ENCODE results near the gene ICOSLG.
"Not testable (repeated sequence)": the region's sequence is repeated elsewhere in the genome, so short reads cannot be mapped to it uniquely, and the experiment has no call there.

ICOSLG gene

DNA sequence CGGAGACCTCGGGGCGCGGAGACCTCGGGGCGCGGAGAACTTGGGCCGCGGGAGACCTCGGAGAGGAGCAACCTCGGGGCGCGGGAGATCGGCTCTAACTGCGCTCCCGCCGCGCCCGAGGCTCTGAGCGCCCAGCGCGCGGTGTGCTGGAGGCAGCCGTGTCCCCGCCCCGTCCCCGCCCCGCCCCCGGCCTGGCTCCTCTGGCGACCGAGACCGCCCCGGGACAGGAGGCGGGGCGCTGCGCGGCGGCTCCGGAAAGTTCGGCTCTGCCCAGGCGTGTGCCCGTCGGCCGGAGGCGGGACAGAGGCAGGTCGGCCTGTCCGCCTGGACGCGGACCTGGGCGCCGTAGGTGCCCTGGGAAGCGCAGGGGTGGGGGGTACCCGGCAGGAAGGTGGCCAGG, at the start of gene ICOSLG:
TSS of gene ICOSLG (minus strand) at position 102 of the 400 bp plus-strand sequence. CDS start 126 bp downstream, outside the sequence.
- not testable (repeated sequence) for DNase-seq

DNA sequence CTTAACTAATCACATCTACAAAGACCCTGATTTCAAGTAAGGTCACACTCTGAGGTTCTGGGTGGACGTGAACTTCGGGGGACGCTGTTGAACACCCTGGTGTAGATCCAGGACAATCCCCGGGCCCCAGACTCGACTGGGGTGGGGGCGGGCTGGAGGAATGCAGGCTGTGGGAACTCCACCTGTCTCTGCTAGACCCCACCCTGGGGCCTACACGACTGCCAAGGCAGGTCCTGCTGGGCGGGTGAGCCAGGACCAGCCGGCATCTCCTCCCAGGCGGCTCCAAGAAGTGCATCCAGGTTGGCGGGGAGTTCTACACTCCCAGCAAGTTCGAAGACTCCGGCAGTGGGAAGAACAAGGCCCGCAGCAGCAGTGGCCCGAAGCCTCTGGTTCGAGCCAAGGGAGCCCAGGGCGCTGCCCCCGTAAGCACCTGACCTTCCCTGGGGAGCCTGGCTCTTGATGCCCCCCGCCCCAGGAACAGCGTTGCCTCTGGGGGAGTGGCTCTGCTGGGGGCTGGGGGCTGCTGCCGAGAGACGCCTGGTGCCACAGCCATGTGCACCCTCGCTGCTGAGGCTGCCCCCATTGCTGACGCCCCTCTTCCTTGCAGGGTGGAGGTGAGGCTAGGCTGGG, 48.8 kb upstream of the ICOSLG start:
- no peak for DNase-seq

DNA sequence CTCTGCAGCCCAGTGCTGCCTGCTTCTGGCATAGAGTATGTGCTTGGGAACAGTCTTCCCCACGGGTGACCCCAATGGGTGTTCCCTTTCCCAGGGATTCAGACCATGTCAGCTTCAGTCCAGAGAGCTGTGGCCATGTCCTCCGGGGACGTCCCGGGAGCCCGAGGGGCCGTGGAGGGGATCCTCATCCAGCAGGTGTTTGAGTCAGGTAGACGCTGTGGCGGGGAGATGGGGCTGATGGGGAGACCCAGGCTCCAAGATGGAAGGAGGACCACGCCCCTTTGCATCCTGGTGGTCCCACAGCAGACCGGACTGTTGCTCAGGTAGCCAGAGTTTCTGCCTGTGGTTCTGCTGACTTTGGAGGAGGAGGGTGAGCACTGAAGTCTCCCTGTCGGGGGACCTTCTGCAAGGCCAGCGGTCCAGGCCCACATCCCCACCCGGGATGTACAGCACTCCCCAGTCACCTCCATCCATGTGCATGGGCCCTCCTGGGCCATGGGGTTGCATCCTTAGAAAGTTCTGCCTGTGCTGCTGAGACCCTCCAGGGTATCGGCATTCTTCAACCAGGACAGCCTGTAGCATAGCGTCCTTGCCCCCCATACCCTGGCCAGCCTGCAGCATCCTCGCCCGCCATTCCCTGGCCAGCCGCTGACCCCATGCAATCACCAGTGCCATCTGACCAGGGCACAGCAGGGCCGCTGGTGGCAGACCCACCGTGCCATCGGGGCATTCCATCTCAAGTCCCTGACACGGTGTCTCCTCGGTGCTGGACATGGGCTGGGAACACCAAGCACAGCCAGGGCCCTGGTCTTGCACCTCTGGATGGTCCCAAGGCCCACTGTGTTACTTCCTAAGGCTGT, 47.7 kb upstream of the ICOSLG start:
- no peak for DNase-seq

DNA sequence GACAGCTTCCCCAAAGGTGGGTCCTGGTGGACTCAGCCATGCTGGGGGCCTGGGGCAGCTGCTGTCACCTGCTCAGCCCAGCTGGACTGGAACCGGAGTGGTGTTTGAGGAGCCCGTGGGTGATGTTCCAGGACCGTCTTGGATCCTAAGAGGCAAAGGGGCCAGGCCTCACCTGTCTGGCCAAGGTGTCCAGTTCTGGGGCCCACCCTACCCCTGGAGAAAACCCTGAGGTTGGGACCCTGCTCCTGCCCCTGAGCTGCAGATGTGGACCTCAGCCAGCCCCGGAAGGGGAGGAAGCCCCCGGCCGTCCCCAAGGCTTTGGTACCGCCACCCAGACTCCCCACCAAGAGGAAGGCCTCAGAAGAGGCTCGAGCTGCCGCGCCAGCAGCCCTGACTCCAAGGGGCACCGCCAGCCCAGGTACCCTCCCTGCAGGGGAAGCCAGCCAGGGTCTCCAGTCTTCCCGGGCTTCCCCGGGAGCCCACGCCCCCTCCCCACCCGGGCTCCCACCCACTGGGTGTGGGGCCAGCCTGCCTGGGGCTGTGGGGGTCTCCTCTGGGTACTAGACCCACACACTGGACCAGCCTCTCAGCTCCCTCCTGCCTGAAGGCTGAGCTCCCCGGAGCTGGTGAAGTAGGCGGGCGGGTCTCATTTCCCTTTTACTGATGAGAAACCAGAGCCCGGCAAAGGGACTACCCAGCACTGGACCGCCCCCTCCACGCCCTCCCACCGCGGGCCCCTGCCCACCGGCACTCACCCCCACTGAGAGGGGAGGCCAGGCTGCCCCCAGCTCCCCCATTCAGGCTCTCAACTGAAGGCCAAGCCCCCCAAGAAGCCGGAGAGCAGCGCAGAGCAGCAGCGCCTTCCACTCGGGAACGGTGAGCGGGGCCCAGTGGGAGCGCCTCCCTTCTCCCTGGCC, 46.2 kb upstream of the ICOSLG start:
- no peak for DNase-seq

- no peak for DNase-seq
Observed at GRCh38 chr21:44286086-44286715, 45.5 kb upstream of the ICOSLG start.

- no peak for DNase-seq
Observed at GRCh38 chr21:44285138-44285992, 44.6 kb upstream of the ICOSLG start, which contains the start of gene AIRE. TSS of gene AIRE (plus strand) at chr21:44285876. CDS start at chr21:44286007, 131 bp downstream.

DNA sequence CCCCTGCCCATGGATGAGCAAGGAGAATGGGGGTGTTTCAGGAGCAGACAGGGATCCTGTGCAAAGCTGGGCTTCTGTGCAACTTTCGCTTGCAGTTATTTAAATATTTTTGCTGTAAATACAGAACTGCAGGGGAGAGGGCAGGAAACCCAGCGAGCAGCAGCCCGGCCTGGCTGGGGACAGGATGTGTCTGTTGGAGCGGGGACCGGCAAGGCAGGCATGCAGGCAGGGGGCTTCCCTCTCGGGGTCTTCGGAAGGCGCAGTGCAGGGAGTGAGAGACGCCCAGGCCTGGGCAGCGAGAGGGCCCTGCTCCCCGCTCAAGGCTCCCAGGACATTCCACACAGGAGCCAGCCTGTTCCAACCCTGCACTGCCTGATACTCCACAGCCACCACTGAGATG, 43.2 kb upstream of the ICOSLG start:
- no peak for DNase-seq

GRCh38 chr21:44283211-44283785, 42.6 kb upstream of the ICOSLG start:
- DNase-seq = peak; percentile 9

GRCh38 chr21:44282370-44282769, 41.6 kb upstream of the ICOSLG start:
- no peak for DNase-seq

GRCh38 chr21:44281801-44282200, 41.1 kb upstream of the ICOSLG start:
- no peak for DNase-seq

DNA sequence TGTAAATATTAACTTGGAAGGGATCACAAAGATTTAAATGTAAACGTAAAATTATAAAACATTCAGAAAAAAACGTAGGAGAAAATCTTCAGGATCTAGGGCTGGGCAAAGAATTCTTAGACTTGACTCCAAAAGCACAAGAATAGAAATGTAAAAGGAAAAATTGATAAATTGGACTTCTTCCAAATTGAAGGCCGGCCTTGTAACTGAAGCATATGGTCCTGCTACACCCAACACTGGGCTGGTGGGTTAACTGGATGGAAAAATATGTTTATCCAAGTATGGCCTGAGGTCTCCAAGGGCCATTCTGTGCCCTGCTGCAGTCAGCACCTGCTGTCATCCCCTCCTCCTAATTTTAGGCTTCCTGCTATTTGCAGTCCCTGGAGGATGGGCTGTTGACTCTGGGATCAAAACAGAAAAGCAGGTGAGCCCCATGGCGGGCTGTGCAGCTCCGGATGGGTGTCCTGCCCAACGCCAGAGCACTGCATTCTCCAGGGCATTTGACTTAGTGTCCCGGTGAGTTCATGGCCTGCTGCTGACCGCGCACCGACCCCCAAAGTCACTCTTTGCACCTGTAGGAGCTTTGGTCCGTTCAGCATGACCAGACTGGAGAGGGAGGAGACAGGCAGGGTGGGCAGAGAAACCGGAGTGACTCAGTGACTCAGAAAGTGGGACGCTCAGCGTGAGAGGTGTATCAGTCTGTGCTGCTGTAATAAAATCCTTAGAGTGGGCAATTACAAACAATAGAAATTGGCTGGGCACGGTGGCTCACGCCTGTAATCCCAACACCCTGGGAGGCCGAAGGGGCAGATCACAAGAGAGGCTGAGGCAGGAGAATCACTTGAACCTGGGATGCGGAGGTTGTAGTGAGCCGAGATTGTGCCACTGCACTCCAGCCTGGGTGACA, 38.9 kb upstream of the ICOSLG start:
- DNase-seq = peak; percentile 11

- DNase-seq = no peak
Observed at GRCh38 chr21:44275041-44275440, 34.3 kb upstream of the ICOSLG start.

GRCh38 chr21:44273046-44273445, 32.3 kb upstream of the ICOSLG start:
- DNase-seq = no peak

- no peak for DNase-seq
Observed at GRCh38 chr21:44272284-44272858, 31.6 kb upstream of the ICOSLG start.

DNA sequence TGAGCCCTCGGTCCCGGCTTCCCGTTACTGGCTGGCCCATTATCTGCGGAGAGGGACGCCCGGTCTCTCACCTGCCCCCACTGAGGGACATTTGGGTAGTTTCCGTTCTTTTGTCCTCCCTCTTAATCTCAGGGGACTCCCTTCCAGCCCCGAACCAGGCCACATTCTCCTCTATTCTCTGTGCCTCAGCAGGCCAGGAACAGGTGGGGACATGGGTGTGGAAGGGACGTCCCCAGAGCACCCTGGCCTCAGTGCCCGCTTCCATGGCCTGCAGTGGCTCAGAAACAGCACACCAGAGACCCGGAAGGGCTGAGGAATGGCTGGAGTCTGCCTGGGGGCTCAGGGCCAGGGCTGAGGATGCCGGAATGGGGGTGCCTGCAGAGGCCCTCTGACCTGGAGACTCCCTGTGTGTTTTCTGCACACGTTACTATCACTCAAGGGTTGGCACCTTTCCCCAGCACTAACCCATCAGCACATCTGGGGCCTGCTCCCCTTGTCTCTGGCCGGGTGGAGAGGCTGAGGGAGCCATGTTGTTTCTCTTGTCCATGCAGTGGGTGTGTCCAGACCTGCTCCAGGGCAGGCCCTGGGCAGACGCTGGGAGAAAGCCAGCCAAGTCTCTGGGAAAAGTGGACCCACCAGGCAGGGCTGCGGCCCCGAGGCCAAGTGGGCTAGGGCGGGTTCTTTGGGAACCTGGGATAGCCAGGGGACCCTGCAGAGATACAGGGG, 31.0 kb upstream of the ICOSLG start:
- no peak for DNase-seq

DNA sequence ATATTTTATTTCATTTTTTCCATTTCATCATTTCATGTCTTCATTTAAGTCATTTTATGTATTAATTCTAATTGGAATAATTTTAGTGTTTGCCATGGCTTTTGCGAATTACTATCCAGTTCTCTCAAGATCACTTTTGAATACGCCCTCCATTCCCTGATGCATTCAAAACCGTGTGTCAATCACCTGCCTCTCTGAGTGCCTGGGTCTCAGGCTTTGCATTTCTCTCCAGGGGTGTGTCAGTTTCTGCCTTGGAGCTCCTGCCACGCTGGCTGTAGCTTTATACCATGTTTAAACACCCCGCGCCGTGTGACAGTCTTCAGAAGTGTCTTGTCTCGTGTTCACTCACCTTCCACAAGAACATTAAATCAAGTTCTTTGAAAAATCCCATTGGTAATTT, 28.3 kb upstream of the ICOSLG start:
- no peak for DNase-seq

DNA sequence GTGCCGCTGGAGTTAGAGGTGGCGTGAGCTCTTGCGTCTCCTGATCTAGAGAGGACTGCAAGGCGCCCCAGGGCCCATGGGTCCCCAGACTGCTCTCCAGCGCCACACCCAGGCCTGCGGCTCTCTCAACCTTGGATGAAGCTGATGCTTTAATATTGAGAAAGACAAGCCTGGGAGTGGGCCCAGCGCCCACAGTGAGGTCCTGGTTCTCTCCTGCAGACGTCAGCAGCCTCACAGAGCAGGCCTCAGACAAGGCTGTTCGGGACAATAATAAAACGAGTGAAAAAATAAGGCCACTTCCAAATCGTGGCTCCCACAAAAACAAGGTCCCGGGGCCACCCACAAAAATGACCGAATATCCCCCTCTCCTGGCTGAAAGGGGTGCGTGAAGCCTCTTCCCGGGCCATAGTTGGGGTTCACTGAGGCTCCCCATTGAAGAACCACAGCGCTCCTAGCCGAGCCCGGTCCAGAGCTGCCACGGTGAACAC, 27.0 kb upstream of the ICOSLG start:
- no peak for DNase-seq

DNA sequence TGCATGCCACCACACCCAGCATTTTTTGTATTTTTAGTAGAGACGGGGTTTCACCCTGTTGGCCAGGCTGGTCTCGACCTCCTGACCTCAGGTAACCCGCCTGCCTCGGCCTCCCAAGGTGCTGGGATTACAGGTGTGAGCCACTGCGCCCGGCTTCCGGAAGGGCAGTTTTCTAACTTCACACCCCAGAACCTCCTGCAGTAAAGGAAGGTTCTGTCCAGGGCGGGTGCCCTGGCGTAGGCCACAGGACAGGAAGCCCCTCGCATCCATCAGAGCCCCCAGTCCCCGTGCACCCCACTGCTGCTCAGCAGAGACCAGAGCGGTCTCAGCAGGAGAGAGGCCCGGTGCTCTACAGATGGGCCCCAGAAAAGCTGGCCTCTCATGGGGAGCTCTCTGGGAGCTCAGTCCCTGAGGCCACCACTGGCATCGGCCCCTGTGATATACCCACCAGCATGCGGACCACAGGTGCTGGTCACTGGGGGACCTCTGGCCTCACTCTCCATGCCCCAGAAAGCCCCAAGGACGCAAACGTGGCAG, 25.1 kb upstream of the ICOSLG start:
- DNase-seq = no peak

GRCh38 chr21:44263768-44264167, 23.0 kb upstream of the ICOSLG start:
- peak; percentile 17 for DNase-seq

Measured in NCI-H524 treated with DMSO at 0.1 percent for 48 hours (cell line).